CD14-positive monocyte (primary cell): ENCODE results near the gene SRD5A2. TPM values are rescaled to one million over a fixed set of nuclear protein-coding genes. Genes with fewer than 3 reads are reported as not detected.
"Not testable (repeated sequence)": the region's sequence is repeated elsewhere in the genome, so short reads cannot be mapped to it uniquely, and the experiment has no call there.

Source experiments
- DNase-seq, 3 donors: peaks; one replicate each; pipeline ENCODE4 v3.0.0-alpha.2; 2011 to 2022
- H2AFZ ChIP-seq: 2 replicates; pipeline ENCODE4 v1.6.0; 2012; ENCODE audit warnings: mild to moderate bottlenecking, low read depth, low read length, inconsistent platforms; ENCODE audit not compliant: insufficient read depth, poor library complexity, severe bottlenecking
- H3K27ac ChIP-seq, 2 donors: 1 replicate in 1 of 2; 2 replicates in 1 of 2; pipeline ENCODE4 v1.5.1; 2012 to 2013; ENCODE audit warnings: low read length in 2 of 2, control low read depth in 1 of 2, inconsistent platforms in 1 of 2, low read depth in 1 of 2, mild to moderate bottlenecking in 1 of 2
- H3K27me3 ChIP-seq, 2 donors: one replicate each; pipeline versions ENCODE4 v1.6.0 to v1.6.1; 2011 to 2013; ENCODE audit warnings: low read length in 2 of 2; ENCODE audit not compliant: control insufficient read depth in 2 of 2, insufficient read depth in 2 of 2
- H3K36me3 ChIP-seq, 2 donors: replicated peaks in 1 of 2; 1 replicate in 1 of 2; 2 replicates in 1 of 2; pipeline versions ENCODE4 v1.5.1 to v1.6.1; 2012 to 2013; ENCODE audit warnings: low read length in 2 of 2, control low read depth in 1 of 2, inconsistent platforms in 1 of 2, mild to moderate bottlenecking in 1 of 2; ENCODE audit not compliant: insufficient read depth in 2 of 2, control insufficient read depth in 1 of 2
- H3K4me1 ChIP-seq, 2 donors: 1 replicate in 1 of 2; 2 replicates in 1 of 2; pipeline versions ENCODE4 v1.5.1 to v1.6.1; 2012 to 2013; ENCODE audit warnings: low read length in 2 of 2, control low read depth in 1 of 2, inconsistent platforms in 1 of 2, mild to moderate bottlenecking in 1 of 2, moderate library complexity in 1 of 2; ENCODE audit not compliant: insufficient read depth in 2 of 2, control insufficient read depth in 1 of 2
- H3K4me2 ChIP-seq: replicated peaks from 2 replicates; pipeline ENCODE3; 2012; ENCODE audit warnings: low read length, moderate library complexity, mild to moderate bottlenecking; ENCODE audit not compliant: poor library complexity, severe bottlenecking; ENCODE audit errors: extremely low read depth
- H3K4me3 ChIP-seq, 3 experiments: fragments of 200-600 bp in 1 of 3; sonication (generic) in 1 of 3; replicated peaks in 1 of 3; 1 replicate in 2 of 3; 2 replicates in 1 of 3; pipeline ENCODE4 v1.5.1; 2011 to 2013; ENCODE audit warnings: low read length in 3 of 3, mild to moderate bottlenecking in 3 of 3, control low read depth in 2 of 3, low read depth in 2 of 3, inconsistent platforms in 1 of 3, moderate library complexity in 1 of 3
- H3K79me2 ChIP-seq: 2 replicates; pipeline ENCODE4 v1.6.0; 2012; ENCODE audit warnings: mild to moderate bottlenecking, control low read depth, inconsistent platforms, low read length, moderate library complexity; ENCODE audit not compliant: insufficient read depth
- H3K9ac ChIP-seq: 2 replicates; pipeline ENCODE4 v1.6.0; 2017; ENCODE audit warnings: low read length, mild to moderate bottlenecking; ENCODE audit not compliant: insufficient read depth, poor library complexity, severe bottlenecking
- H3K9me3 ChIP-seq, 2 donors: replicated peaks in 1 of 2; 1 replicate in 1 of 2; 2 replicates in 1 of 2; pipeline versions ENCODE4 v1.5.1 to v1.6.1; 2012 to 2013; ENCODE audit warnings: low read length in 2 of 2, control low read depth in 1 of 2; ENCODE audit not compliant: control insufficient read depth in 1 of 2, insufficient read depth in 1 of 2
- H4K20me1 ChIP-seq: 2 replicates; pipeline ENCODE4 v1.6.0; 2012; ENCODE audit warnings: mild to moderate bottlenecking, low read length, control low read depth, moderate library complexity; ENCODE audit not compliant: insufficient read depth
- H3K27ac Mint-ChIP-seq, 7 donors: one replicate each; pipeline ENCODE4 v1.8.0; 2020; ENCODE audit warnings: mild to moderate bottlenecking in 7 of 7, mixed read lengths in 7 of 7, moderate library complexity in 6 of 7, inconsistent platforms in 2 of 7
- H3K27me3 Mint-ChIP-seq, 3 donors: one replicate each; pipeline ENCODE4 v1.8.0; 2021 to 2022; ENCODE audit warnings: low read depth in 3 of 3, mild to moderate bottlenecking in 3 of 3, mixed read lengths in 3 of 3, moderate library complexity in 3 of 3, inconsistent platforms in 1 of 3
- H3K36me3 Mint-ChIP-seq, 2 donors: one replicate each; pipeline ENCODE4 v1.8.0; 2020; ENCODE audit warnings: mixed read lengths in 2 of 2, inconsistent platforms in 1 of 2, mild to moderate bottlenecking in 1 of 2
- H3K4me1 Mint-ChIP-seq: one replicate; pipeline ENCODE4 v1.8.0; 2020; ENCODE audit warnings: mild to moderate bottlenecking, mixed read lengths
- H3K4me3 Mint-ChIP-seq, 2 donors: one replicate each; pipeline ENCODE4 v1.8.0; 2020; ENCODE audit warnings: mild to moderate bottlenecking in 2 of 2, mixed read lengths in 2 of 2, moderate library complexity in 1 of 2
- H3K9me3 Mint-ChIP-seq, 7 donors: one replicate each; pipeline ENCODE4 v1.8.0; 2020 to 2022; ENCODE audit warnings: mixed read lengths in 7 of 7, mild to moderate bottlenecking in 6 of 7, moderate library complexity in 6 of 7, inconsistent platforms in 2 of 7
- WGBS: methylation state at CpG from one replicate; pipeline ENCODE4 v1.1.5; 2013; ENCODE audit warnings: missing lambda C conversion rate; ENCODE audit not compliant: insufficient coverage; 5-methylcytosine and 5-hydroxymethylcytosine counted together
- intact Hi-C, 2 donors: fragments of 100-400 bp; cut with micrococcal nuclease; formaldehyde crosslinking; loops; one replicate each; pipeline versions ENCODE4 v1.15.0 to v1.15.1; 2023
- polyA plus RNA-seq, 3 donors: library from polyadenylated mRNA; depleted of rRNA in 1 of 3; unstranded in 2 of 3; stranded (reverse) in 1 of 3; fragments of 300-500 nt in 2 of 3; fragments of >200 nt in 1 of 3; fragmentation: Illumina TruSeq in 2 of 3; gene quantifications; 1 replicate in 2 of 3; 2 replicates in 1 of 3; pipeline ENCODE4 v1.2.3, GENCODE V29; 2012 to 2021
- TF ChIP-seq, protein P1 (sequence below): fragments of 200-600 bp; IDR thresholded peaks from one replicate; pipeline ENCODE4 v1.8.0; 2022; ENCODE audit warnings: antibody characterized with exemption, mild to moderate bottlenecking

Gene SRD5A2
- polyA plus RNA-seq, 3 donors, result not detected

DNA sequence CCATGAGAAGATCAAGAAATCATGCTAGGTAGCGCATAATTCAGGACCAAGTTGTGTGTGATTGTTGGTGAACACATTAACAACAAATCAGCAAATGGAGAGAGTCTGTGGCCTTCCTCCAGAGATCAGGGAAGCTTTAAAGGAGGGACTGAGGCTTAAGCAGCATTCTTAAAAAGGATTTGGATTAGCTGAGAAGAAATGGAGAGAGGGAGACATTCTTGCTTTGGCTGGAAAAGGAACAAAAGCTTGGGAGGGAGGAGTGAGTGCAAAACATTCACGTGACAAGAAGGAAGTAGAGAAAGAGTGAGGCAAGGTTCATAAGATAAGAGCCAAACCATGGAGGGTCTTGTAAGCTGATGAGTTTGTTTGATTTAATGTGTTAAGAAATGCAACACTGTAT lies 75.6 kb downstream of the SRD5A2 start:
- H3K9ac ChIP-seq, result no peak overlapping the region
- H3K4me2 ChIP-seq, result no peak overlapping the region
- H3K27me3 ChIP-seq, result no peaks in the 10 kb centered on the region
- H3K27ac ChIP-seq, result no peak overlapping the region
- no peaks in the 10 kb centered on the region for H3K4me1 ChIP-seq
- peaks cover 0 to 6% (median 0%) of the 10 kb centered on the region in 7 donors for H3K9me3 Mint-ChIP-seq
- H3K79me2 ChIP-seq, result no peaks in the 10 kb centered on the region
- TF ChIP-seq, protein P1, sequence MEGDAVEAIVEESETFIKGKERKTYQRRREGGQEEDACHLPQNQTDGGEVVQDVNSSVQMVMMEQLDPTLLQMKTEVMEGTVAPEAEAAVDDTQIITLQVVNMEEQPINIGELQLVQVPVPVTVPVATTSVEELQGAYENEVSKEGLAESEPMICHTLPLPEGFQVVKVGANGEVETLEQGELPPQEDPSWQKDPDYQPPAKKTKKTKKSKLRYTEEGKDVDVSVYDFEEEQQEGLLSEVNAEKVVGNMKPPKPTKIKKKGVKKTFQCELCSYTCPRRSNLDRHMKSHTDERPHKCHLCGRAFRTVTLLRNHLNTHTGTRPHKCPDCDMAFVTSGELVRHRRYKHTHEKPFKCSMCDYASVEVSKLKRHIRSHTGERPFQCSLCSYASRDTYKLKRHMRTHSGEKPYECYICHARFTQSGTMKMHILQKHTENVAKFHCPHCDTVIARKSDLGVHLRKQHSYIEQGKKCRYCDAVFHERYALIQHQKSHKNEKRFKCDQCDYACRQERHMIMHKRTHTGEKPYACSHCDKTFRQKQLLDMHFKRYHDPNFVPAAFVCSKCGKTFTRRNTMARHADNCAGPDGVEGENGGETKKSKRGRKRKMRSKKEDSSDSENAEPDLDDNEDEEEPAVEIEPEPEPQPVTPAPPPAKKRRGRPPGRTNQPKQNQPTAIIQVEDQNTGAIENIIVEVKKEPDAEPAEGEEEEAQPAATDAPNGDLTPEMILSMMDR, result no peak
- no peak overlapping the region for H3K4me3 Mint-ChIP-seq
- H3K9me3 ChIP-seq, result no peaks in the 10 kb centered on the region
- intact Hi-C loops, result no loop called here
- H3K27me3 Mint-ChIP-seq, result no peaks in the 10 kb centered on the region
- no peaks in the 10 kb centered on the region for H3K36me3 ChIP-seq
- H2AFZ ChIP-seq, result no peak overlapping the region
- no peak for DNase-seq
- H4K20me1 ChIP-seq, result no peaks in the 10 kb centered on the region
- 50% methylated on average over 2 of the region's 2 CpGs for WGBS
- H3K36me3 Mint-ChIP-seq, result no peaks in the 10 kb centered on the region
- peak overlapping the region in 1 of 7 donors; percentile 3 for H3K27ac Mint-ChIP-seq
- no peaks in the 10 kb centered on the region for H3K4me1 Mint-ChIP-seq
- no peak overlapping the region for H3K4me3 ChIP-seq

DNA sequence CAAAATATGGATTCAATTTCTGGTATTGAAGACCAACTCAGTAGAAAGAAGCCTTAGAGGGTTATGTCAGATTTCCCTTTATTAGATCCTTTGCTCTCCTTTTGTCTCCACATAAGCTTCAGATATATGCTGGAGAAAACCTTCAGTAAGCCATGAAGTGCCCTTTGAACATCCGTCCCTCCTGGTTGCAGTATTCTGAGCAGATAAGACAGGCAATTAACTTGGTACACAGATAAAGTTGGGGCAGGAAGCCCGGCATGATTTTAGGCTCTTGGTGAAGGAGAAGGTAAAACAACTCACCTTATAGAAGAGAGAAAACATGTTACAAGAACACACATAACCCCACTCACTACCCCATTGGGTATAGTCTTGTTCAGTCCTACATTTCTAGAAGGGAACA lies 76.4 kb downstream of the SRD5A2 start:
- Mint-ChIP-seq H3K27me3 (no peaks in the 10 kb centered on the region), H3K4me3 (no peak overlapping the region), H3K27ac (no peak overlapping the region), H3K36me3 (no peaks in the 10 kb centered on the region), H3K4me1 (no peaks in the 10 kb centered on the region), H3K9me3 (peaks cover 0 to 6% (median under 1%) of the 10 kb centered on the region in 7 donors)
- Histone ChIP-seq H3K4me1 (no peaks in the 10 kb centered on the region), H2AFZ (no peak overlapping the region), H3K27me3 (no peaks in the 10 kb centered on the region), H3K79me2 (no peaks in the 10 kb centered on the region), H3K4me2 (no peak overlapping the region), H3K9ac (no peak overlapping the region), H3K9me3 (no peaks in the 10 kb centered on the region), H3K4me3 (no peak overlapping the region), H3K36me3 (no peaks in the 10 kb centered on the region), H4K20me1 (no peaks in the 10 kb centered on the region), H3K27ac (no peak overlapping the region)
- intact Hi-C loops, result no loop called here
- 100% methylated on average over 1 of the region's 2 CpGs for WGBS
- no peak for DNase-seq
- TF ChIP-seq, protein P1, result no peak

DNA sequence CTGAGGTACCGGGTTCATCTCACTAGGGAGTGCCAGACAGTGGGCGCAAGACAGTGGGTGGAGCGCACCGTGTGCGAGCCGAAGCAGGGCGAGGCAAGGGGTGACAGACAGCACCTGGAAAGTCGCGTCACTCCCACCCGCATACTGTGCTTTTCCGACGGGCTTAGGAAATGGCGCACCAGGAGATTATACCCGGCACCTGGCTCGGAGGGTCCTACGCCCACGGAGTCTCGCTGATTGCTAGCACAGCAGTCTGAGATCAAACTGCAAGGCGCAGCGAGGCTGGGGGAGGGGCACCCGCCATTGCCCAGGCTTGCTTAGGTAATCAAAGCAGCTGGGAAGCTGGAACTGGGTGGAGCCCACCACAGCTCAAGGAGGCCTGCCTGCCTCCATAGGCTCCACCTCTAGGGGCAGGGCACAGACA lies 84.3 kb downstream of the SRD5A2 start:
- H3K27ac ChIP-seq, H3K4me3 ChIP-seq, H3K36me3 ChIP-seq, H3K4me1 ChIP-seq, H3K4me2 ChIP-seq, H2AFZ ChIP-seq, H3K79me2 ChIP-seq, H4K20me1 ChIP-seq, H3K9ac ChIP-seq, H3K4me1 Mint-ChIP-seq, H3K27ac Mint-ChIP-seq, intact Hi-C loops, H3K36me3 Mint-ChIP-seq, H3K27me3 ChIP-seq, H3K27me3 Mint-ChIP-seq, DNase-seq, H3K9me3 ChIP-seq: not testable (repeated sequence)
- Mint-ChIP-seq H3K9me3 (peaks cover 4 to 14% (median 9%) of the 10 kb centered on the region in 7 donors), H3K4me3 (peak overlapping the region in 1 of 2 donors; percentile 48)
- 89% methylated on average over 21 of the region's 21 CpGs for WGBS
